Vagina (tissue), 2 donors: ENCODE data around the gene EBLN1. TPM values are rescaled to one million over a fixed set of nuclear protein-coding genes. Genes with fewer than 3 reads are reported as not detected.

Experiments used
- DNase-seq, 2 donors: peaks; one replicate each; pipeline ENCODE4 v3.0.0-alpha.2; 2017; ENCODE audit errors: extremely low spot score in 2 of 2
- H3K27ac ChIP-seq: fragments of 200-600 bp; sonication (generic); one replicate; pipeline ENCODE4 v1.5.1; 2019
- H3K27me3 ChIP-seq: fragments of 200-600 bp; sonication (generic); one replicate; pipeline ENCODE4 v1.5.1; 2019
- H3K36me3 ChIP-seq, 2 donors: fragments of 200-600 bp; sonication (generic); one replicate each; pipeline ENCODE4 v1.5.1; 2017 to 2019
- H3K4me1 ChIP-seq: fragments of 200-600 bp; sonication (generic); one replicate; pipeline ENCODE4 v1.5.1; 2019
- H3K4me3 ChIP-seq, 2 donors: fragments of 200-600 bp; sonication (generic); 1 replicate in 1 of 2; 2 replicates in 1 of 2; pipeline ENCODE4 v1.5.1; 2016 to 2019
- H3K9me3 ChIP-seq: fragments of 200-600 bp; sonication (generic); one replicate; pipeline ENCODE4 v1.5.1; 2019
- POLR2A ChIP-seq, 2 donors: fragments of 450-650 bp; IDR thresholded peaks; one replicate each; pipeline ENCODE4 v1.6.1; 2017; ENCODE audit warnings: antibody characterized with exemption in 2 of 2, mild to moderate bottlenecking in 2 of 2, moderate library complexity in 2 of 2
- POLR2AphosphoS5 ChIP-seq, 2 donors: sonication (generic); formaldehyde crosslinking; IDR thresholded peaks; one replicate each; pipeline ENCODE4 v1.9.0; 2017; ENCODE audit warnings: antibody characterized with exemption in 2 of 2, mild to moderate bottlenecking in 2 of 2, low read depth in 1 of 2; ENCODE audit not compliant: insufficient read depth in 1 of 2
- intact Hi-C: fragments of 100-400 bp; cut with DNase I; formaldehyde crosslinking; loops from one replicate; pipeline ENCODE4 v1.15.1; 2023
- total RNA-seq: library from RNA; depleted of rRNA; stranded (reverse); fragments of >200 nt; gene quantifications from one replicate; pipeline ENCODE4 v1.2.3, GENCODE V29; 2016
- TF ChIP-seq, protein P1 (sequence below), 3 experiments: fragments of 450-650 bp in 2 of 3; fragments of 200-600 bp in 1 of 3; sonication (generic) in 1 of 3; IDR thresholded peaks; one replicate each; pipeline ENCODE4 v1.5.1; 2017 to 2019; ENCODE audit warnings: antibody characterized with exemption in 3 of 3, mild to moderate bottlenecking in 2 of 3, moderate library complexity in 2 of 3

EBLN1 gene
- total RNA-seq, 1 donor from 2014 or later: not detected

DNA sequence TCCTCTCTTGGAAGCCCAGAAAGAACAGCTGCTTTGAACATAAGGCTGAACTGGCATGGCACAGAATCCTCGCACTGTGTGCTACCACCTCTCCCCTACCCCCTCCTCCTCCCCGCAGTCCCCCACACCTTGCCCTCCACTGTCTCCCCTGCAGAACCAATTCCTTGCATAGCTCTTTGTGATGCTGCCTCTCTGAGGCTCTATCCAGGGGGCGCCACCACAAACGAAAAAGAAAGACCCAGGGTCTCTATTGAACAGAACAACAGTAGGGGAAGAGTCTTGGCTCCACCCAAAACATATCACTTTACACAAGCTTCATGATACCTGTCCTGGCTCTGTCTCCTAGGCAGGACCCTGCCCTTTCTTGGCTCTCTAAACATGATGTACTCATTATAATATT is 26.2 kb upstream of the EBLN1 start:
- Histone ChIP-seq H3K27me3 (no peaks in the 10 kb centered on the region), H3K36me3 (no peaks in the 10 kb centered on the region), H3K4me3 (no peak overlapping the region), H3K4me1 (no peaks in the 10 kb centered on the region), H3K27ac (no peak overlapping the region), H3K9me3 (no peaks in the 10 kb centered on the region)
- intact Hi-C loops: no loop called here
- TF ChIP-seq, protein P1, sequence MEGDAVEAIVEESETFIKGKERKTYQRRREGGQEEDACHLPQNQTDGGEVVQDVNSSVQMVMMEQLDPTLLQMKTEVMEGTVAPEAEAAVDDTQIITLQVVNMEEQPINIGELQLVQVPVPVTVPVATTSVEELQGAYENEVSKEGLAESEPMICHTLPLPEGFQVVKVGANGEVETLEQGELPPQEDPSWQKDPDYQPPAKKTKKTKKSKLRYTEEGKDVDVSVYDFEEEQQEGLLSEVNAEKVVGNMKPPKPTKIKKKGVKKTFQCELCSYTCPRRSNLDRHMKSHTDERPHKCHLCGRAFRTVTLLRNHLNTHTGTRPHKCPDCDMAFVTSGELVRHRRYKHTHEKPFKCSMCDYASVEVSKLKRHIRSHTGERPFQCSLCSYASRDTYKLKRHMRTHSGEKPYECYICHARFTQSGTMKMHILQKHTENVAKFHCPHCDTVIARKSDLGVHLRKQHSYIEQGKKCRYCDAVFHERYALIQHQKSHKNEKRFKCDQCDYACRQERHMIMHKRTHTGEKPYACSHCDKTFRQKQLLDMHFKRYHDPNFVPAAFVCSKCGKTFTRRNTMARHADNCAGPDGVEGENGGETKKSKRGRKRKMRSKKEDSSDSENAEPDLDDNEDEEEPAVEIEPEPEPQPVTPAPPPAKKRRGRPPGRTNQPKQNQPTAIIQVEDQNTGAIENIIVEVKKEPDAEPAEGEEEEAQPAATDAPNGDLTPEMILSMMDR (IDR thresholded peaks at IDR 0.05): no peak
- DNase-seq: no peak

GRCh38 chr10:22243321-22243720 is 25.5 kb upstream of the EBLN1 start:
- no peak overlapping the region for H3K4me3 ChIP-seq
- H3K27me3 ChIP-seq: no peaks in the 10 kb centered on the region
- H3K36me3 ChIP-seq: no peaks in the 10 kb centered on the region
- DNase-seq: no peak
- intact Hi-C loops: no loop called here
- TF ChIP-seq, protein P1 (IDR thresholded peaks at IDR 0.05): no peak
- TF ChIP-seq POLR2AphosphoS5 (IDR thresholded peaks at IDR 0.05; ENCODE audit: insufficient read depth in 1 of 2, low read depth in 1 of 2) (no peak), POLR2A (IDR thresholded peaks at IDR 0.05) (no peak)
- no peaks in the 10 kb centered on the region for H3K9me3 ChIP-seq
- H3K27ac ChIP-seq: no peak overlapping the region
- no peaks in the 10 kb centered on the region for H3K4me1 ChIP-seq

GRCh38 chr10:22231260-22231659 is 13.4 kb upstream of the EBLN1 start:
- Histone ChIP-seq H3K9me3 (no peaks in the 10 kb centered on the region), H3K27ac (no peak overlapping the region), H3K27me3 (no peaks in the 10 kb centered on the region), H3K4me1 (peaks cover 5% of the 10 kb centered on the region), H3K36me3 (no peaks in the 10 kb centered on the region), H3K4me3 (no peak overlapping the region)
- intact Hi-C loops: no loop called here
- TF ChIP-seq POLR2A (IDR thresholded peaks at IDR 0.05): no peak
- no peak for DNase-seq

- Histone ChIP-seq H3K9me3 (no peaks in the 10 kb centered on the region), H3K27ac (peak overlapping the region; percentile 97), H3K36me3 (no peaks in the 10 kb centered on the region), H3K27me3 (no peaks in the 10 kb centered on the region), H3K4me1 (peaks cover 5% of the 10 kb centered on the region), H3K4me3 (peak overlapping the region; percentile 57 to 70)
- DNase-seq: no peak
- intact Hi-C loops: no loop called here
- TF ChIP-seq, protein P1 (IDR thresholded peaks at IDR 0.05): no peak
- TF ChIP-seq POLR2A (IDR thresholded peaks at IDR 0.05) (no peak), POLR2AphosphoS5 (IDR thresholded peaks at IDR 0.05; ENCODE audit: insufficient read depth in 1 of 2, low read depth in 1 of 2) (peak in 1 of 2 donors; percentile 66)
Measured at GRCh38 chr10:22230158-22230833, 12.5 kb upstream of the EBLN1 start.

DNA sequence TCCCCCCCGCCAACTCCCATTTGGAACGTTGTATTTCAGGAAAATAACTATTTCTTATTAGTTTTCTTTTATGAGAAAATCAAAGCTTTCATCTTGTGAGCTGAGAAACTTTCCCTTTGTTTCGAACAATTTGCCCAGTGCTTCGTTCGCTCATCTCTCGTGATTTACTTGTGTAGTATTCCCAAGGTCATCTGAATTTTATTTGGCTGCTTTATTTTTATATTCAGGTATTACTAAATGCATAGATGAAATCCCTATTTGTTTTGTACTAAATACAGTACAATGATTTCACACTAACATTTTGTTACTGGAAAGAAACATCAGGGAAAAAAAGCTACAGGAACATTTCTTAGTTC is 12.0 kb upstream of the EBLN1 start:
- intact Hi-C loops: no loop called here
- TF ChIP-seq, protein P1 (IDR thresholded peaks at IDR 0.05): no peak
- TF ChIP-seq POLR2A (IDR thresholded peaks at IDR 0.05): no peak
- no peak for TF ChIP-seq POLR2AphosphoS5 (IDR thresholded peaks at IDR 0.05; ENCODE audit: insufficient read depth in 1 of 2, low read depth in 1 of 2)
- peak overlapping the region; percentile 57 to 70 for H3K4me3 ChIP-seq
- no peak for DNase-seq
- H3K36me3 ChIP-seq: no peaks in the 10 kb centered on the region
- H3K27me3 ChIP-seq: no peaks in the 10 kb centered on the region
- H3K9me3 ChIP-seq: no peaks in the 10 kb centered on the region
- H3K4me1 ChIP-seq: peaks cover 5% of the 10 kb centered on the region
- H3K27ac ChIP-seq: peak overlapping the region; percentile 97
